Endothelial cell of umbilical vein (primary cell): ENCODE results near the gene GSTK1.

ENCODE experiments used
- CTCF ChIP-seq, 2 donors: IDR thresholded peaks; 1 replicate in 1 of 2; 2 replicates in 1 of 2; pipeline ENCODE4 v1.5.1; 2011; ENCODE audit warnings: low read length in 2 of 2, mild to moderate bottlenecking in 2 of 2, moderate library complexity in 2 of 2, control low read depth in 1 of 2, inconsistent platforms in 1 of 2, low read depth in 1 of 2; ENCODE audit not compliant: insufficient read depth in 1 of 2; ENCODE audit errors: extremely low read depth in 1 of 2
- MAX ChIP-seq: IDR thresholded peaks from 2 replicates; pipeline ENCODE4 v1.6.1; 2011; ENCODE audit not compliant: insufficient read depth, insufficient read length

- TF ChIP-seq CTCF (IDR thresholded peaks at IDR 0.05; ENCODE audit: extremely low read depth in 1 of 2, insufficient read depth in 1 of 2, low read depth in 1 of 2, low read length in 2 of 2) (no peak), MAX (no peak)
Observed at GRCh38 chr7:143223784-143224183, 39.5 kb upstream of the GSTK1 start.
